COR-L47 (cell line): ENCODE data around the gene GCK.
"Not testable (repeated sequence)": the region's sequence is repeated elsewhere in the genome, so short reads cannot be mapped to it uniquely, and the experiment has no call there.

Experiments
- DNase-seq: peaks from one replicate; lab custom pipeline; 2025; lab: John Stamatoyannopoulos, UW

Gene GCK

GRCh38 chr7:44177570-44178131 is 11.6 kb downstream of the GCK start:
- DNase-seq, result peak; percentile 24

DNA sequence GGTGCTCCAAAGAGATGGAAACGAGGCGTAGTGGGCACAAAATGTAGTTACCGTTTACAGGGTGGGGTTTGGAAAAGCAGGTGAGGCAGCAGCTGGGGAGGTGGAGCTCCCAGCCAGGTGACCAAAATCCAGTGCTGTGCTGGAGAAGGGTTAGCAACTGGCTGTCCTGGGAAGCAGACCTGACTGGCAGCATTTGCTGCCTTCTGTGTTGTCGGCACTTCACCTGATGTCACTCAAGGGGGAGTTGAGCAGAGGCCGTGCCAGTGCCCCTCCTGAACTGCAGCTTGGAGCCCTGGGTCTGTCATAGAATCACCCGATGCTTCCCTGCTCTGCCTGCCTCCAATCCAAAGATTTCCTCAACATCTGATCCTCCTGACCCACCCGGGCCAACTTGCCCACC is 12.8 kb downstream of the GCK start:
- DNase-seq, result no peak

- no peak for DNase-seq
These were observed 13.5 kb downstream of the GCK start for GRCh38 chr7:44175730-44176129.

DNA sequence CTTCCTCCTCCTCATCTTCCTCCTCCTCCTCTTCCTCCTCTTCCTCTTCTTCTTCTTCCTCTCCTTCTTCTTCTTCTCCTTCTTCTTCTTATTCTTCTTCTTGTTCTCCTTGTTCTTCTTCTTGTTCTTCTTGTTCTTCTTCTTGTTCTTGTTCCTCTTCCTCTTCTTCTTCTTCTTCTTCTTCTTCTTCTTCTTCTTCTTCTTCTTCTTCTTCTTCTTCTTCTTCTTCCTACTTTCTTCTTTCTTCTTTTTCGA is 14.6 kb downstream of the GCK start:
- not testable (repeated sequence) for DNase-seq

GRCh38 chr7:44173911-44174693 is 15.1 kb downstream of the GCK start:
- no peak for DNase-seq

DNA sequence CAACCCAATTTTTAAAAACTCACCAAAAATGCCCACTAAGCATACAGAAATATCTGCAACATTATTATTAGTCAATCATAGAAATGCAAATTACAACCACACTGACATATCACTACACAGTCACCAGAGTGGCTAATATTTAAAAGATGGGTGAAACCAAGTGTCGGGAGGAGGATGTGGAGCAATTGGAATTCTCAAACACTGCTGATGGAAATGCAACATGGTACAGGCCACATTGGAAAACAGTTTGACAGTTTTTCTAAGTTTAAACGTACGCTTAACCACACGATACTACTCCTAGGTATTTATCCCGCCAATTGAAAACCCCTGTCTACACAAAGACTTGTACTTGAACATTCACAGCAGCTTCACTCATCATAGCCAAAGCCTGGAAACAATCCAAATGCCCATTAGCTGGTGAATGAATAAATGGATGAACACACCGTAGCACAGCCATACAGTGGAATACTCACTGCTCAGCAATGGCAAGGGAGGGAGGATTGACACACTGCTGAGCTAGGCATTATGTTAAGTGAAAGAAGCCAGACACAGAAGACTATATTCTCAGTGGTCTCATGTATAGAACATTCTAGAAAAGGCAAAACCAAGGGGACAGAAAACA is 16.3 kb downstream of the GCK start:
- DNase-seq, result peak; percentile 17

DNA sequence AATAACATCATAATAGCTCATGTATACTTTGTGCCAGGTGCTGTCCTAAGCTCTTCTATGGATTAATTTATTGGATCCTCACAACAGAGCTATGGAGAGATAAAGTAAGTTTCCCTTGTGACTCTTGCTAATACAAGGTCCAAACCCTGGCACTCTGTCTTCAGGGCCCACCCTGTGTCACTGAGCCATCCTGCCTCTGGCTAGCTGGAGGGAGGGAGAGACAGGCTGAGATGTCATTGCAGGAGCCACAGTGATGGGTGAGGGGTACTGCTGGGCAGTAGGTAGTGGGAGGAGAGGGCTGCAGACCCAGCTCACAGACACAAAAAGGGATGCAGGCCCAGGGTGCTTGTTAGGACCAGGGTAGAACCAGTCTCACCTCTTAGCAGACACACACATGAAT is 16.9 kb downstream of the GCK start:
- DNase-seq, result no peak

DNA sequence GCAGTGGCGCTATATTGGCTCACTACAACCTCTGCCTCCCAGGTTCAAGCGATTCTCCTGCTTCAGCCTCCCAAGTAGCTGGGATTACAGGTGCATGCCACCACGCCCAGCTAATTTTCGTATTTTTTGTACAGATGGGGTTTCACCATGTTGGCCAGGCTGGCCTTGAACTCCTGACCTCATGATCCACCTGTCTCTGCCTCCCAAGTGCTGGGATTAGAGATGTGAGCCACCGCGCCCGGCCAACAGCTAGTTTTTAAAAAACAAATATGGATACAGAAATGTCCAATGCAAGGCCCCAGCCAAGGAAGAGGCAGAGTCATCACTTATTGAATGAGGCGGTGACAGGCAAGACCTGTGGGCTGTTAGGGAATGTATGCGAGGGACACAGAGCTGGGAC is 17.3 kb downstream of the GCK start:
- DNase-seq, result not testable (repeated sequence)

DNA sequence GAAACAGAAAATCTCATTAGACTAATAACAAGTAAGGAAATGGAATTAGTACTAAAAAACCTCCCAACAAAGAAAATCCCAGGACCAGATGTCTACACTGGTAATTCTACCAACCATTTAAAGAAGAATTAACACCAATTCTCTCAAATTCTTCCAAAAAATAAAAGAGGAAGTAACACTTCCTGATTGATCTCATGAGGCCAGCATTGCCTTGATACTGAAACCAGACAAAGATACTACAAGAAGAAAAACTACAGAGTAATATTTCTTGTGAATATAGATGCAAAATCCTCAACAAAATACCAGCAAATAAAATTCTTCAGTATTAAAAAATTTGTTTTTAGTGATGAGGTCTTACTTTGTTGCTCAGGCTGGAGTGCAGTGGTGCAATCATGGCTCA is 21.3 kb downstream of the GCK start:
- no peak for DNase-seq

DNA sequence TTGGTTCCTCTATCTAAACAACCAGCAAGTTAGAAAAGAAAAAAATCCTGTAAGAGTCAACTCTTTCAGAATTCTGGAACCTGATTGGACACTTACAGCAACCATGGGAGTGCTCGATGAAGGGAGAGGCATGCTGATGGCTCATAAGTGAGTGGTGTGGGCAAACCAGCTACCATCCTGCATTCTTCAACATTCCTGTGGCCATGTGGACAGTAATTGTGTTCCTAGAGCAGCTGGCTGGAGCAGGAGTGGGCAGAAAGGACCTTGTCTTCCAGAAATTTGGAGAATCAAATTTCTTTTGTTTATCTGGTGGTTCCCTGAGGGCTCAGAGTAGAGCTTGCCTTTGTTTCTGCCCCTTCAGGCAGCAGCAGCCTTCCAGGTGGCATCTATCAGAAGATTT is 25.6 kb downstream of the GCK start:
- peak; percentile 20 for DNase-seq

DNA sequence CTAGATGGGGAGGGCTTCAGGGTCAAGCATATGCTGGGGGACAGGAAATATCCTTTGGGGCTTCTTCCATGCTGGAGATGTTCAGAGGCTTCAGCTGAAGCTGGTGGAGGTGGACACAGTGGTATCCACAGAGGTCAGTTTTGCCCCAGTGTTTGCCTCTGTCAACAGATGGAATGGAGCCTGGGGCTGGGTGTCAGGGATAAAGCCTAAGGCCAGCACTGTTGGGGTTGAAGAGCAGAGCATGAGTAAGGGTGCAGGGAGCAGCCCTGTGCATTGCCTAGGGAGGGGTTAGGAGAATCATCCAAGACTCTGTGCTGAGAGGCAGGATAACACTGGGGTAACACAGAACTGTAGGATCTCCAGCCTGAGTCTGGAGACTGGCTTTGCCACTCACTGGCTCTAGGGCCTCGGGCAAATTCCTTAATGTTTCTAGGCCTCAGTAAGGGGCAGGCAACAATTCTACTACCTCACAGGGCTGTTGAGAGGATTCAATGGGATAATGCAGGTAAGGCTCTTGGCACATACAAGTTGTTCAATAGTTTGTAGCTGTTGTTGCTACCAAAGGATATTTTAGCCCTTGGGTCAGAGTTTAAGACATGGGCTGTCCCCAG is 26.3 kb downstream of the GCK start:
- no peak for DNase-seq

DNA sequence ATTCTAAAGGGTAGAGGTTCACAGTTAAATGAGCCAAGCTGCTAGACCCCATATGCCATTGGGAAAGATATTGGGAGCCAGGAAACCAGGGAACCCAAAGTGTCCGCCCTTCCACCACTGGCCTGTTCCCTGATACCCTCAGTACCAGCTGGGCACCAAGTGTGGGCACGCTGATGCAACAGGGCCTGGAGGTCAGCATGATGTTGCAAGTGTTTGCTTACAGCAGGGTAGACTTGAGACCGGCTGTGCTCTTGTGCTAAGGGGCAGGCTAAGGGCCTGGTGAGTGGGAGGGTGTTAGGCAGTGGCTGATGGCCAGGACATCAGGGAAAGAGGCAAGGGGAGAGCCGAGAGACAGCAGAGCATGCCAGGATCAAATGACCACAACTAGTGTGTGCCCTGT is 27.1 kb downstream of the GCK start:
- DNase-seq, result no peak

DNA sequence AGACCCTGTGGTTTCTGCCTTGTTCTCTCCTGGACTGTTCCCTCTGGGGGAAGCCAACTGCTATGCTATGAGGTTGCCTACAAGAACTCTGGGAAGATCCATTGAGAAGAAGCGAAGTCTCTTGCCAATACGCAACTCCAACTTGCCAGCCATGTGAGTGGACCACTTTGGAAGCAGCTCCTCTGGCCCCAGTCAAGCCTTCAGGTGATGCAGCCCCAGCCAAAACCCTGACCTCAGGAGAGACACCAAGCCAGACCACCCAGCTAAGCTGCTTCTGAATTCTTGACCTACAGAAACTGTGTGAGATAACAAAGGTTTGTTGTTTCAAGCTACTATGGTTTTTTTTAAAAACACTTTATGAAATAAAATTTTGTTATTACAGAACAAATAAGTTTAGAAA is 27.9 kb downstream of the GCK start:
- no peak for DNase-seq

DNA sequence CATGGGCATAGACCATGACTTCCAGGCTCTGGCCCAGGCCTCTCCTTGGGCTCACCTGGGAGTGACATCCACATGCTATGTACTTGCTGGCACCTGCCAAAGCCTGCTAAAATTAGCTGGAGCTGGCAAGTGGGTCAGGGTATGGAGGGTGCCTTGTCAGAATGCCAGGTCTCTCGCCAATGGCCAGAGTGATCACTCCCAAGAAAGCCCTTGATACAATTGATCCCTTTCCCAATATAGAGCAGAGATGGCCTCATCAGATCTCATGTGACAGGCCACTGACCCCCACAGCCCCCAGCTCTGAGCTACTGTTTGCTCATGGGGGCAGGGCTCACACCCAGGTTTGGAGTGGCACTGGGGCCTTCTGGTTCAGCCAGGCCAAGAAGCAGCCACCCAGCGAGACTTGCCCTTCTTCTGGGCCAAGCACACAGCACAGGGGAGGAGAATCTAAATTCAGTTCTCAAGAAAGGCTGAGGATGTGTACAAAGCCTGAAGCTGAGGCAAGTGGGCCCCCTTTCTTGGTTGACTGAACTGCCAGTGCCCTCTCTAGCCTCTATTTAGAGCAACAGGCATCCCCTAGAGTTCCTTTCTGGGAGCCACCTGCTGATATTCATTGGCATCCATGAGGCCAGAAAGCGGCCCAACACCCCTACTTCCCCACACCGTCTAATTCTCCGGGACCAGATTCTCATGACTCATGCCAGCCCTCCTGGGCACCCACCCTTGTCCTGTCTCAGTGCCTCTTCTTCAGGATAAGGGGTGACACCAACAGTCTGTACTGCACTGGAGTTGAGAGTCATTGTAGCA is 29.2 kb downstream of the GCK start:
- DNase-seq, result no peak

GRCh38 chr7:44158873-44159631 is 30.2 kb downstream of the GCK start:
- DNase-seq, result no peak

- DNase-seq, result no peak
These were observed 31.0 kb downstream of the GCK start for GRCh38 chr7:44158096-44158872.

GRCh38 chr7:44157116-44158080 is 31.8 kb downstream of the GCK start:
- DNase-seq, result no peak

DNA sequence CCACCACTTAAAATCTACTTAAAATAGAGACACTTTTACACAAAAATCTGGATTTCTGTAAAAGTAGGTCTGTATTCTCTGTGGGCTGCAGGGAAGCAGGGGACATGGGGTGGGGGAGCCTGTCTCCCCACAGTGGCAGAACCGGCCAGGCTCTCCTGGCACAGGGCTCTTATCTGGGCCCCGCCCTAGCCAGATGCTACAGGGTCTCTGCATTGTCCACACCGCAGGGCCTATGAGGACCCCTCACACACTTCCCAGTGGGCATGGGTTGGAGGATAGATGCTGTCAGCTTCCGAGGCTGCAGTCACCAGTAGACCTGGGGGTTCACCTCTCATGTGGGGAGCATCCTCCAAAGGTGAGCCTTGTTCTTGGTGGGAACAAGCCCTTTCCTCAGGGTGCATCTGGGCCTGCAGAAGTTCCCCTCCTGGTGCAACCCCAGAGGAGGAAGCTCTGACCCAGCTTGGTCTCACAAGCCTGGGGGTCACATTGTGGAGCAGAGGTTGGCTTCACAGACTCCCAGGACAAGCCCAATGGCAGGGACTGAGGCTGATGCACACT is 32.7 kb downstream of the GCK start:
- no peak for DNase-seq
